CD4-positive, alpha-beta T cell (primary cell): ENCODE measurements around the gene HINT1. TPM values are rescaled to one million over a fixed set of nuclear protein-coding genes. Genes with fewer than 3 reads are reported as not detected.

Experiments used
- ATAC-seq: fragments of 200-7000 bp; cut with Tn5 transposase; one replicate; pipeline ENCODE4 v1.10.0; 2022; ENCODE audit warnings: mild to moderate bottlenecking; ENCODE audit not compliant: poor library complexity
- CTCF ChIA-PET: fragments of 350-600 bp; sonication (Branson Sonifier 250); formaldehyde crosslinking; loops from one replicate; lab custom pipeline; 2021; ENCODE audit warnings: antibody characterized with exemption, inconsistent platforms; lab: Charles Lee
- POLR2A ChIA-PET: fragments of 350-600 bp; sonication (Branson Sonifier 250); formaldehyde crosslinking; loops from one replicate; lab custom pipeline; 2021; ENCODE audit warnings: antibody characterized with exemption, inconsistent platforms; lab: Charles Lee
- DNase-seq, 14 experiments: peaks; one replicate each; pipeline ENCODE4 v3.0.0-alpha.2; 2013 to 2020; ENCODE audit warnings: mixed read lengths in 2 of 14
- H3K27ac ChIP-seq, 2 donors: one replicate each; pipeline versions ENCODE4 v1.5.1 to v1.7.0; 2013; ENCODE audit warnings: low read length in 2 of 2, low read depth in 1 of 2, mild to moderate bottlenecking in 1 of 2
- H3K27me3 ChIP-seq, 2 experiments: 1 replicate in 1 of 2; 2 replicates in 1 of 2; pipeline versions ENCODE4 v1.6.1 to v1.7.0; 2013; ENCODE audit warnings: low read length in 2 of 2, control low read depth in 1 of 2, mild to moderate bottlenecking in 1 of 2, moderate library complexity in 1 of 2; ENCODE audit not compliant: insufficient read depth in 2 of 2, control insufficient read depth in 1 of 2
- H3K36me3 ChIP-seq: one replicate; pipeline ENCODE4 v1.6.1; 2013; ENCODE audit warnings: low read length, control low read depth; ENCODE audit not compliant: insufficient read depth
- H3K4me1 ChIP-seq: one replicate; pipeline ENCODE4 v1.6.1; 2013; ENCODE audit warnings: low read length, control low read depth; ENCODE audit not compliant: insufficient read depth
- H3K4me3 ChIP-seq: one replicate; pipeline ENCODE4 v1.5.1; 2013; ENCODE audit warnings: mild to moderate bottlenecking, low read length, moderate library complexity
- H3K9me3 ChIP-seq, 2 experiments: 1 replicate in 1 of 2; 2 replicates in 1 of 2; pipeline versions ENCODE4 v1.6.1 to v1.7.0; 2013; ENCODE audit warnings: low read length in 2 of 2, mild to moderate bottlenecking in 2 of 2, control low read depth in 1 of 2, moderate library complexity in 1 of 2; ENCODE audit not compliant: control insufficient read depth in 1 of 2, insufficient read depth in 1 of 2
- H3K27ac Mint-ChIP-seq: one replicate; pipeline ENCODE4 v1.8.0; 2020; ENCODE audit warnings: mixed read lengths
- H3K27me3 Mint-ChIP-seq: one replicate; pipeline ENCODE4 v1.8.0; 2021; ENCODE audit warnings: mixed read lengths
- H3K36me3 Mint-ChIP-seq: one replicate; pipeline ENCODE4 v1.8.0; 2021; ENCODE audit warnings: low read depth, mixed read lengths
- H3K4me1 Mint-ChIP-seq: one replicate; pipeline ENCODE4 v1.8.0; 2021; ENCODE audit warnings: low read depth, mixed read lengths
- H3K4me3 Mint-ChIP-seq: one replicate; pipeline ENCODE4 v1.8.0; 2020; ENCODE audit warnings: mild to moderate bottlenecking, mixed read lengths
- H3K9me3 Mint-ChIP-seq: one replicate; pipeline ENCODE4 v1.8.0; 2020; ENCODE audit warnings: mixed read lengths
- intact Hi-C, 2 experiments: fragments of 100-400 bp; cut with DNase I in 1 of 2; cut with micrococcal nuclease in 1 of 2; formaldehyde crosslinking; loops; one replicate each; pipeline versions ENCODE4 v1.15.1 to v1.9.0; 2023 to 2025; cut with DNase I, micrococcal nuclease
- total RNA-seq, 174 experiments: library from RNA in 2 of 174; stranded (reverse) in 2 of 174; gene quantifications; one replicate each; pipeline ENCODE4 v1.2.3 and lab custom pipeline; 2021 to 2026
- TF ChIP-seq, protein P1 (sequence below): fragments of 200-600 bp; IDR thresholded peaks from one replicate; pipeline ENCODE4 v1.8.0; 2022; ENCODE audit warnings: antibody characterized with exemption, mild to moderate bottlenecking

Gene HINT1
- total RNA-seq, 2 experiments from 2014 or later = 257 to 263 TPM

DNA sequence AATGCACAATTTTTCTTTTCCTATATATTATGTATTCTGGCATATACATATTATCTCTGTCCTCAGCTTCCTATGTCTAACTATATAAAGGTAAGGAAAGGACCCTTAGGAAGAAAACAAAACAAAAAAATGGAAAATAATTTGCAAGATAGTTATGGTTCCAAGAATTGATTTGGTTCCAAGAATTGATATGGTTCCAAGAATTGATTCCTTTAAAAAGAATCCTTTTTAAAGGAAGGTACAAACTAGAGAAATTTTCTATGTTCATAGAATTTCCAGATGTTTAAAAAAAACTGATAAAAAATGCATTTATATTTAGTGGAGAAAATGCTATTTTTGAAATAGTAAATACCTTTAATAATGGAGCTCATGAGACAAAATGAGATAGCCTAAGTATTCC lies 17.8 kb upstream of the HINT1 start:
- DNase-seq (no peak), ATAC-seq (no peak)
- CTCF ChIA-PET = no interaction called here
- POLR2A ChIA-PET = interaction anchor here (1.9 kb wide), 1 partner anchor 82 kb away, joined by 5 read pairs; the partner anchor contains the start of gene CDC42SE2
- Histone ChIP-seq H3K9me3 (no peaks in the 10 kb centered on the region), H3K4me1 (no peaks in the 10 kb centered on the region), H3K27me3 (no peaks in the 10 kb centered on the region), H3K27ac (no peak overlapping the region), H3K4me3 (no peak overlapping the region), H3K36me3 (peaks cover 19% of the 10 kb centered on the region)
- H3K36me3 Mint-ChIP-seq = peaks cover 30% of the 10 kb centered on the region
- H3K27ac Mint-ChIP-seq = no peak overlapping the region
- H3K4me1 Mint-ChIP-seq = peaks cover 6% of the 10 kb centered on the region
- no peak overlapping the region for H3K4me3 Mint-ChIP-seq
- TF ChIP-seq, protein P1, sequence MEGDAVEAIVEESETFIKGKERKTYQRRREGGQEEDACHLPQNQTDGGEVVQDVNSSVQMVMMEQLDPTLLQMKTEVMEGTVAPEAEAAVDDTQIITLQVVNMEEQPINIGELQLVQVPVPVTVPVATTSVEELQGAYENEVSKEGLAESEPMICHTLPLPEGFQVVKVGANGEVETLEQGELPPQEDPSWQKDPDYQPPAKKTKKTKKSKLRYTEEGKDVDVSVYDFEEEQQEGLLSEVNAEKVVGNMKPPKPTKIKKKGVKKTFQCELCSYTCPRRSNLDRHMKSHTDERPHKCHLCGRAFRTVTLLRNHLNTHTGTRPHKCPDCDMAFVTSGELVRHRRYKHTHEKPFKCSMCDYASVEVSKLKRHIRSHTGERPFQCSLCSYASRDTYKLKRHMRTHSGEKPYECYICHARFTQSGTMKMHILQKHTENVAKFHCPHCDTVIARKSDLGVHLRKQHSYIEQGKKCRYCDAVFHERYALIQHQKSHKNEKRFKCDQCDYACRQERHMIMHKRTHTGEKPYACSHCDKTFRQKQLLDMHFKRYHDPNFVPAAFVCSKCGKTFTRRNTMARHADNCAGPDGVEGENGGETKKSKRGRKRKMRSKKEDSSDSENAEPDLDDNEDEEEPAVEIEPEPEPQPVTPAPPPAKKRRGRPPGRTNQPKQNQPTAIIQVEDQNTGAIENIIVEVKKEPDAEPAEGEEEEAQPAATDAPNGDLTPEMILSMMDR = no peak
- H3K27me3 Mint-ChIP-seq = no peaks in the 10 kb centered on the region
- intact Hi-C loops = loop anchor here in 1 of 2 experiments (5.0 kb wide), 1 partner anchor 44 kb away; no protein-coding TSS in a partner anchor
- no peaks in the 10 kb centered on the region for H3K9me3 Mint-ChIP-seq

DNA sequence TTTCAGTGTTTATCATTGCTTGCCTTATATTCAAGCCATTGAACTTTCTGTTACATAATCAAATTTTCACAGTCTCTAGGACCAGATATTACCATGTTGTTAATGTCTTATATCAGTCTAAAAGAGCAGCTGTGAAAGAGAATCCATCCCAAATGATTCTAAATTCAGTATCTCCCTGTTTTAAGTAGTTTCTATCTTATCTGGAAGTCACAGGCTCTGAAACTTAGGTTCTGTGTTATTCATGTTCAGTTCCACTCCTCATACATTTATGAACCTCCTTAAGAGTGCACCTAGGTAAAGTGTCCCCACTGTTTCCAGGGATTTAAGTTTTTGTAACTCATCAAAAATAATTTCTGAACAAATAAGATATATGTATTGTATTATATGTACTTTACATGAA lies 15.4 kb upstream of the HINT1 start:
- H3K27ac ChIP-seq = no peak overlapping the region
- ChIA-PET POLR2A (no interaction called here), CTCF (no interaction called here)
- no peaks in the 10 kb centered on the region for H3K27me3 ChIP-seq
- DNase-seq (no peak), ATAC-seq (no peak)
- H3K36me3 ChIP-seq = peaks cover 19% of the 10 kb centered on the region
- Mint-ChIP-seq H3K27me3 (no peaks in the 10 kb centered on the region), H3K4me1 (peaks cover 18% of the 10 kb centered on the region), H3K36me3 (peaks cover 24% of the 10 kb centered on the region), H3K4me3 (no peak overlapping the region), H3K27ac (no peak overlapping the region), H3K9me3 (no peaks in the 10 kb centered on the region)
- intact Hi-C loops = loop anchor here in 1 of 2 experiments (5.0 kb wide), 1 partner anchor 47 kb away; no protein-coding TSS in a partner anchor
- TF ChIP-seq, protein P1 = no peak
- no peaks in the 10 kb centered on the region for H3K9me3 ChIP-seq
- no peak overlapping the region for H3K4me3 ChIP-seq
- H3K4me1 ChIP-seq = no peaks in the 10 kb centered on the region

DNA sequence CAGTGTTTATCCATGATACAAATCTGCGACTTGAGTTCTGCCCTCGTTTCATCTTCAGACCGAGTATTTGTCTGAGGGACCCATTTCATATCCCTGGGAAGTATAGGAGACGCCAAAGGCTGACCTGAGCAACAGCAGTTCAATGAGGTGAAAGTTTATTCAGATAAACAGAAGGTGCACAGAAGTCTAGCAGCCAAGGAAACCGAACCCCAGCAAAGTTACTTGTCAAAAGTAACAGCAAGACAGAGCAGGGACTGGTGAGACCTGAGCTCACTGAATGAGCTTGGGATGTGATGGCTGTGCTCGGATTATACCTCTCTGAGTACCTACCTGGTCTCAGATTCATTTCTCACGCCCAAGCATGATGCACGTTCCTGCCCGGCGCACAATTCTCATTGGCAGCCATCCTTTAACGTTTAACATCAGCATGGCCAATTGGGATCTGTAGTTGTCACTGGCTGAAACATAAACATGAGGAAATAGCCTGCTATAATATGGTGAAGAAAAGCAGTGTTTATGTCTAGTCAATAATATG lies 6.3 kb upstream of the HINT1 start:
- DNase-seq = peak in 7 of 14 experiments; percentile 1 to 47 (median 21)
- H3K27me3 ChIP-seq = no peaks in the 10 kb centered on the region
- peaks cover 16% of the 10 kb centered on the region for H3K4me1 ChIP-seq
- POLR2A ChIA-PET = interaction anchor here (1.0 to 2.7 kb wide), 4 partner anchors 38 to 211 kb away, joined by 5 to 23 read pairs (median 5); partner anchors contain the start of gene CDC42SE2
- H3K36me3 Mint-ChIP-seq = peaks cover 6% of the 10 kb centered on the region
- no peaks in the 10 kb centered on the region for H3K9me3 ChIP-seq
- no peaks in the 10 kb centered on the region for H3K36me3 ChIP-seq
- intact Hi-C loops = loop anchor here (2.0 to 5.0 kb wide), 3 partner anchors 93 to 626 kb away; partner anchors contain the start of genes CDC42SE2 (in 1 of the 2) and FNIP1 (in 1 of the 2)
- H3K27ac Mint-ChIP-seq = peak overlapping the region; percentile 94
- peak overlapping the region; percentile 98 for H3K4me3 Mint-ChIP-seq
- TF ChIP-seq, protein P1 = no peak
- CTCF ChIA-PET = no interaction called here
- ATAC-seq = no peak
- H3K27ac ChIP-seq = peak overlapping the region; percentile 70 to 74
- H3K9me3 Mint-ChIP-seq = no peaks in the 10 kb centered on the region
- peaks cover 56% of the 10 kb centered on the region for H3K4me1 Mint-ChIP-seq
- no peaks in the 10 kb centered on the region for H3K27me3 Mint-ChIP-seq
- H3K4me3 ChIP-seq = peak overlapping the region; percentile 73
